Measurements from ENCODE around the gene BMP2K. TPM values are rescaled to one million over a fixed set of nuclear protein-coding genes. Genes with fewer than 3 reads are reported as not detected.

The BMP2K gene
- total RNA-seq, 2 donors from 2014 or later, result 7.9 to 11.0 TPM

GRCh38 chr4:78770091-78770642 lies 6.0 kb upstream of the BMP2K start:
- H3K27me3 Mint-ChIP-seq, result peaks cover 6 to 20% of the 10 kb centered on the region in 2 donors
- H3K27ac Mint-ChIP-seq, result no peak overlapping the region
- H3K36me3 Mint-ChIP-seq, result no peaks in the 10 kb centered on the region
- DNase-seq (ENCODE audit: low spot score) (no peak), ATAC-seq (no peak)
- H3K4me1 Mint-ChIP-seq (ENCODE audit: low read depth in 2 of 2), result peaks cover 0 to 5% of the 10 kb centered on the region in 2 donors
- no peaks in the 10 kb centered on the region for H3K9me3 Mint-ChIP-seq
- no peak overlapping the region for H3K4me3 Mint-ChIP-seq

DNA sequence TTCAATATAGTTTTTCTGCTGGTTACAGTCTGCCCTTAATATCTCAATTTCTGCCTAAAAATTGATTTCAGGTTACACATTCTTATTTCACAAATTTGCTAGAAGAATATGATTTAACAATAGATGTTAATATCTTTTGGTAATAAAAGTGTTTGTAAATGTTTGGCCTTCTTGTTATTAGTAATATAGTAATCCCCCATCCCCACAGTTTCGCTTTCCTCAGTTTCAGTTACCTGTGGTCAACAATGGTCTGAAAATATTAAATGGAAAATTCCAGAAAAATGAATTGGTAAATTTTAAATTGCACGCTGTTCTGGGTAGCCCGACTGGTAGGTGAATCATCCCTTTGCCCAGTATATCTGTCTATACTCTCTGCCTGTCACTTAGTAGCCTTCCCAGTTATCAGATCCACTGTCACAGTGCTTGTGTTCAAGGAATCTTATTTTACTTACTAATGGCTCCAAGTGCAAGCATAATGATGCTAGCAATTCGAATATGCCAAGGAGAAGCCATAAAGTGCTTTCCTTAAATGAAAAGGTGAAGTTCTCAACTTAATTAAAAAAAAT lies 3.5 kb upstream of the BMP2K start:
- DNase-seq (ENCODE audit: low spot score) (no peak), ATAC-seq (no peak)
- Mint-ChIP-seq H3K27me3 (peaks cover 0 to 9% of the 10 kb centered on the region in 2 donors), H3K27ac (no peak overlapping the region), H3K36me3 (no peaks in the 10 kb centered on the region), H3K4me1 (ENCODE audit: low read depth in 2 of 2) (peaks cover 6 to 17% of the 10 kb centered on the region in 2 donors), H3K4me3 (no peak overlapping the region), H3K9me3 (no peaks in the 10 kb centered on the region)

- Mint-ChIP-seq H3K4me3 (no peak overlapping the region), H3K27me3 (no peaks in the 10 kb centered on the region), H3K36me3 (no peaks in the 10 kb centered on the region), H3K9me3 (no peaks in the 10 kb centered on the region), H3K4me1 (ENCODE audit: low read depth in 2 of 2) (peaks cover 6 to 20% of the 10 kb centered on the region in 2 donors), H3K27ac (peak overlapping the region in 1 of 2 donors; percentile 86)
- ATAC-seq, result no peak
- no peak for DNase-seq (ENCODE audit: low spot score)
Measured at GRCh38 chr4:78774417-78774816, 1.7 kb upstream of the BMP2K start.

- Mint-ChIP-seq H3K36me3 (no peaks in the 10 kb centered on the region), H3K4me3 (peak overlapping the region; percentile 91), H3K27ac (peak overlapping the region; percentile 86 to 94), H3K4me1 (ENCODE audit: low read depth in 2 of 2) (peaks cover 6 to 20% of the 10 kb centered on the region in 2 donors), H3K27me3 (no peaks in the 10 kb centered on the region), H3K9me3 (no peaks in the 10 kb centered on the region)
- DNase-seq (ENCODE audit: low spot score) (peak; percentile 92), ATAC-seq (peak; percentile 83 to 90)
Measured at GRCh38 chr4:78775303-78776078, 659 bp upstream of the BMP2K start.

- Mint-ChIP-seq H3K36me3 (no peaks in the 10 kb centered on the region), H3K4me1 (ENCODE audit: low read depth in 2 of 2) (peaks cover 6 to 20% of the 10 kb centered on the region in 2 donors), H3K9me3 (no peaks in the 10 kb centered on the region), H3K4me3 (peak overlapping the region; percentile 91), H3K27me3 (no peaks in the 10 kb centered on the region), H3K27ac (peak overlapping the region; percentile 80 to 87)
- ATAC-seq, result peak; percentile 50 to 72
- peak; percentile 66 for DNase-seq (ENCODE audit: low spot score)
Measured at GRCh38 chr4:78776729-78777575, 802 bp downstream of the BMP2K start.

DNA sequence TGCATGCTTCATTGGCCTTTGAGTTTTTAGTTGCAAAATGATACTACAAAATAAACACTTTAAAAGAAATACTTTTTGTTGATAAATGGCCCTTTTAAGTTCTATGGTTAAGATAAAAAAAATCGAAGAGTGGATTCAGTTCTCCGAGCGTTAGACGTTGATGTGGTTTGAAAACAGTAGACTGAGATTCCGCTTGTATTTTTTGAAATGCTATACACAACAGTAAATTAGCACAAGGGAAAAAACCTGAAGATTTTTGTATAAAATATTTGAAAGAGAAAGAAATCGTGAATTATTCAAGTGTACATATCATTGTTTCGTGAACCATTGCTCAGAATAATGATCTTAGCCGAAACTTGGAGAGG lies 1.4 kb downstream of the BMP2K start:
- no peak for DNase-seq (ENCODE audit: low spot score)
- Mint-ChIP-seq H3K36me3 (no peaks in the 10 kb centered on the region), H3K4me1 (ENCODE audit: low read depth in 2 of 2) (peaks cover 6 to 20% of the 10 kb centered on the region in 2 donors), H3K9me3 (no peaks in the 10 kb centered on the region), H3K27ac (peak overlapping the region; percentile 80 to 87), H3K27me3 (no peaks in the 10 kb centered on the region), H3K4me3 (peak overlapping the region; percentile 91)
- ATAC-seq, result no peak

- H3K27me3 Mint-ChIP-seq, result no peaks in the 10 kb centered on the region
- ATAC-seq (no peak), DNase-seq (ENCODE audit: low spot score) (no peak)
- no peaks in the 10 kb centered on the region for H3K36me3 Mint-ChIP-seq
- H3K27ac Mint-ChIP-seq, result no peak overlapping the region
- peaks cover 6 to 20% of the 10 kb centered on the region in 2 donors for H3K4me1 Mint-ChIP-seq (ENCODE audit: low read depth in 2 of 2)
- no peak overlapping the region for H3K4me3 Mint-ChIP-seq
- H3K9me3 Mint-ChIP-seq, result no peaks in the 10 kb centered on the region
Measured at GRCh38 chr4:78778530-78778929, 2.4 kb downstream of the BMP2K start.

GRCh38 chr4:78779280-78779679 lies 3.1 kb downstream of the BMP2K start:
- no peak overlapping the region for H3K4me3 Mint-ChIP-seq
- DNase-seq (ENCODE audit: low spot score) (no peak), ATAC-seq (no peak)
- no peaks in the 10 kb centered on the region for H3K27me3 Mint-ChIP-seq
- H3K27ac Mint-ChIP-seq, result no peak overlapping the region
- no peaks in the 10 kb centered on the region for H3K9me3 Mint-ChIP-seq
- peaks cover 6 to 20% of the 10 kb centered on the region in 2 donors for H3K4me1 Mint-ChIP-seq (ENCODE audit: low read depth in 2 of 2)
- no peaks in the 10 kb centered on the region for H3K36me3 Mint-ChIP-seq

DNA sequence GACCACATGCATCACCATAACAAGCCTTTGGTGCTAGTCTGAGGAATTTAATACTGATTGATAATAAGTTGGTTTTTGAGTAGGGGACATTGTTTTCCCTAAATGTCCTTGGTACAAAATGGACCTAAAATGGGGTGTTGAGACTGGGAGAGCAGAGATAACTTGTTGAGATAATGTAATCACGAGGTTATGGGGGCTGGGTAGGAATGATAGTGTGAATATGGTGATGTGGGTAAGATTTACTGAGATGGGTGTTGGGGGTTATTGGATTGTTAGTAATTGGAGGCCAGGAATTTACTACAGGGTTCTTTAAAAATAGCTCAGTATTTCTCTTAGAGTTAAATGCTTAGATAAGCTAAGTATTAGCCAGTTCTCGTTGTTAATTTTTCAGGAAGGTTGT lies 3.9 kb downstream of the BMP2K start:
- Mint-ChIP-seq H3K27me3 (no peaks in the 10 kb centered on the region), H3K27ac (no peak overlapping the region), H3K4me1 (ENCODE audit: low read depth in 2 of 2) (peaks cover 6 to 15% of the 10 kb centered on the region in 2 donors), H3K36me3 (no peaks in the 10 kb centered on the region), H3K4me3 (no peak overlapping the region), H3K9me3 (no peaks in the 10 kb centered on the region)
- no peak for ATAC-seq
- no peak for DNase-seq (ENCODE audit: low spot score)

DNA sequence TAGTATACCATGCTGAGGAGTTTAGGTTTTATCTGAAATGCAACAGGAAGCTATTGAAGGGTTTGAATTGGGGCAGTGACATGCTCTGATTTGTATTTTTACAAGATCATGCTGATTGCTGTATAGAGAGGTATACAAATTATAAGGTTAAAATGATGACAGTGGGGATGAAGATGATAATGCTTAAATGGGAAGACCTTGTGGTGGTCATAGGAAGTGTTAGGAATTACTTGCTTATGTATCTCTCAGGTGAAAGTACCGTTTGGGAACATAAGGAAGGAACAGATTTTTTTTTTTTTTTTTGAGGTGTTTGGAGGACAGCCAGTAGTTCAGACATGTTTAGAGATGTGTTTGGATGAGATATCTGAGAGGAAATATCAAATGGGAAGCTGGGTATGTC lies 5.0 kb downstream of the BMP2K start:
- DNase-seq (ENCODE audit: low spot score) (no peak), ATAC-seq (no peak)
- Mint-ChIP-seq H3K4me3 (no peak overlapping the region), H3K36me3 (no peaks in the 10 kb centered on the region), H3K27ac (no peak overlapping the region), H3K9me3 (no peaks in the 10 kb centered on the region), H3K27me3 (no peaks in the 10 kb centered on the region), H3K4me1 (ENCODE audit: low read depth in 2 of 2) (peaks cover 6 to 12% of the 10 kb centered on the region in 2 donors)

DNA sequence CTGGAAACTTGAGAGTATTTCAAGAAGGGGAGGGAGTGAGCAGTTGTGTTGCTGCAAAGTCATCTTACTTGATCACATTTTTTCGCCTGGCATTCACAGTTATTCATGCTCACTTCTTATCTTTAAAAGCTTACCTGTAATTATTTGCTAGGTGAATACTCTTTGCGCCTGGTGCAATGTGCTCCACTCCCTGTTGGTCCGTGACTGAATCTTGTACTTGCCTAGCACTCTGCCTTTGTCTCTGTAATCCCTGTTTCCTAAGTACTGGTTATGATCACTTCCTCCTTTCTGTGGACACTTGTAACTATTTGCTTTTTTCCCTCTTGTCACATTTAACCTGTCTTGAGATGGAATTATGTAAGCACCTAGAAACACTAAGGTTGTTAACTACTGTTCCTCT lies 5.8 kb downstream of the BMP2K start:
- H3K36me3 Mint-ChIP-seq, result no peaks in the 10 kb centered on the region
- peaks cover 4 to 9% of the 10 kb centered on the region in 2 donors for H3K4me1 Mint-ChIP-seq (ENCODE audit: low read depth in 2 of 2)
- H3K4me3 Mint-ChIP-seq, result no peak overlapping the region
- ATAC-seq (no peak), DNase-seq (ENCODE audit: low spot score) (no peak)
- H3K27ac Mint-ChIP-seq, result no peak overlapping the region
- no peaks in the 10 kb centered on the region for H3K9me3 Mint-ChIP-seq
- no peaks in the 10 kb centered on the region for H3K27me3 Mint-ChIP-seq

GRCh38 chr4:78784236-78784865 lies 8.2 kb downstream of the BMP2K start:
- Mint-ChIP-seq H3K4me3 (no peak overlapping the region), H3K27me3 (no peaks in the 10 kb centered on the region), H3K4me1 (ENCODE audit: low read depth in 2 of 2) (peaks cover 0 to 11% of the 10 kb centered on the region in 2 donors), H3K36me3 (no peaks in the 10 kb centered on the region), H3K9me3 (no peaks in the 10 kb centered on the region), H3K27ac (no peak overlapping the region)
- DNase-seq (ENCODE audit: low spot score) (no peak), ATAC-seq (no peak)

DNA sequence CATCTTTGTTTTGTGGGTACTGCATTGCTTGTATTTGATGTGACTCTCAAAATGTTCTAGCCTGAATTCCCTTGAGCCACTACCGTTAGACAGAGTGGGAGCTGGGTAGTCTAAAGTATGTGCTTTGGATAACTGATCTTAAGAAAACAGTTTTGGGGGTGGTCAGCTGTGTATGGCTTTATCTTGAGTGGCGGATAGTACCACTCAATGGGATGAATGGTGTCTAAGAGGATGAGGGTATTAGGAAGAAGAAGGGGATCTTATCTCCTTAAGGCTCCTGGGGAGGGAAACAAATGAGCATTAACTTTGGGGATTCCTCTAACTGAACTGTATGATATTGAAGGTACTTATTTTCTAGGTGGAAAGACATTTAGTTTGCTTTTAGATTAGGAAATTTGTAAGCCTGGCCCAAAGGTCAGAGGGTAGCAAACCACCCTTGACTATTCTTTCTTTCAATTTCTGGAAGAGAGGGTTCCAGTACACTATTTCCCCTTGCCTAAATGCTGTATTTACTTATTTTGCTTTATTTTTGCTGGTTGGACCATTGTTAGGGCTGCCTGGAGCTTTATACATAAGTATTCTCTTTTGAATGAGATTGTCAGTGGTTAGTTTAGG lies 11.3 kb downstream of the BMP2K start:
- no peak overlapping the region for H3K4me3 Mint-ChIP-seq
- ATAC-seq, result no peak
- H3K9me3 Mint-ChIP-seq, result no peaks in the 10 kb centered on the region
- no peaks in the 10 kb centered on the region for H3K36me3 Mint-ChIP-seq
- no peak overlapping the region for H3K27ac Mint-ChIP-seq
- H3K4me1 Mint-ChIP-seq (ENCODE audit: low read depth in 2 of 2), result peaks cover 0 to 11% of the 10 kb centered on the region in 2 donors
- H3K27me3 Mint-ChIP-seq, result no peaks in the 10 kb centered on the region
- no peak for DNase-seq (ENCODE audit: low spot score)

All from natural killer cell treated with Interleukin-12 subunit alpha and Interleukin-12 subunit beta and Interleukin-15 and Interleukin-18, amount 100 ng/mL, for 72 hours (primary cell).